Measurements from ENCODE around the gene COA1.

GRCh38 chr7:43711503-43711902 lies 17.8 kb downstream of the COA1 start:
- TF ChIP-seq CTCF (IDR thresholded peaks at IDR 0.05), result no peak
- TF ChIP-seq POLR2A (IDR thresholded peaks at IDR 0.05), result no peak

All from esophagus squamous epithelium (tissue), 4 donors.